Spleen (tissue), 7 donors: ENCODE measurements around the gene TMEM37.

ENCODE experiments used
- CTCF ChIP-seq, 11 experiments: fragments of 200-600 bp in 7 of 11; fragments of 450-650 bp in 4 of 11; sonication (generic) in 4 of 11; IDR thresholded peaks in 8 of 11; conservative IDR thresholded peaks in 3 of 11; 1 replicate in 7 of 11; 2 replicates in 4 of 11; pipeline versions ENCODE4 v1.4.0 to v1.8.0; 2016 to 2021; ENCODE audit warnings: antibody characterized with exemption in 11 of 11, inconsistent platforms in 4 of 11, mild to moderate bottlenecking in 1 of 11
- POLR2A ChIP-seq, 3 donors: fragments of 450-650 bp; IDR thresholded peaks; one replicate each; pipeline ENCODE4 v1.5.1; 2017; ENCODE audit warnings: antibody characterized with exemption in 3 of 3, mild to moderate bottlenecking in 1 of 3
- POLR2AphosphoS5 ChIP-seq, 3 donors: sonication (generic); formaldehyde crosslinking; IDR thresholded peaks; one replicate each; pipeline ENCODE4 v1.5.1; 2017; ENCODE audit warnings: antibody characterized with exemption in 3 of 3
- donor health status: DM: no; HTN: no; CAD: no; lungs with moderate emphysema.
- donor health status: DM: no; HTN: no; CAD: no.
- donor health status: DM: no; HTN: no; CAD: no.

- TF ChIP-seq POLR2AphosphoS5 (IDR thresholded peaks at IDR 0.05) (no peak), CTCF (IDR thresholded peaks at IDR 0.05 in 8 of 11, conservative IDR thresholded peaks at IDR 0.05 in 3 of 11) (no peak), POLR2A (IDR thresholded peaks at IDR 0.05) (no peak)
These were observed 51.7 kb downstream of the TMEM37 start for GRCh38 chr2:119483395-119483753.
